Measurements from ENCODE around the gene DHX16. TPM values are rescaled to one million over a fixed set of nuclear protein-coding genes. Genes with fewer than 3 reads are reported as not detected.

The DHX16 gene
- total RNA-seq, 1 donor from 2014 or later: 24.8 TPM

GRCh38 chr6:30686009-30686907 lies 13.5 kb upstream of the DHX16 start, which contains the start of gene PPP1R18:
Gene PPP1R18 (minus strand): TSS chr6:30686645. CDS start chr6:30686018, 627 bp downstream.
- Histone ChIP-seq H3K36me3 (no peaks in the 10 kb centered on the region), H3K4me3 (peak within 1 kb of the TSS; percentile 93 to 97), H3K9me3 (no peaks in the 10 kb centered on the region), H3K27me3 (no peaks in the 10 kb centered on the region), H3K4me1 (peaks cover 78% of the 10 kb centered on the region), H3K27ac (peak within 1 kb of the TSS; percentile 92)
- intact Hi-C loops (cut with DNase I): loop anchor here (2.0 to 10.0 kb wide), 3 partner anchors 35 to 199 kb away; partner anchors contain the start of genes DDR1, MRPS18B, PPP1R10 and TUBB
- DNase-seq (ENCODE audit: extremely low spot score in 2 of 2): no peak
- TF ChIP-seq, protein P1, sequence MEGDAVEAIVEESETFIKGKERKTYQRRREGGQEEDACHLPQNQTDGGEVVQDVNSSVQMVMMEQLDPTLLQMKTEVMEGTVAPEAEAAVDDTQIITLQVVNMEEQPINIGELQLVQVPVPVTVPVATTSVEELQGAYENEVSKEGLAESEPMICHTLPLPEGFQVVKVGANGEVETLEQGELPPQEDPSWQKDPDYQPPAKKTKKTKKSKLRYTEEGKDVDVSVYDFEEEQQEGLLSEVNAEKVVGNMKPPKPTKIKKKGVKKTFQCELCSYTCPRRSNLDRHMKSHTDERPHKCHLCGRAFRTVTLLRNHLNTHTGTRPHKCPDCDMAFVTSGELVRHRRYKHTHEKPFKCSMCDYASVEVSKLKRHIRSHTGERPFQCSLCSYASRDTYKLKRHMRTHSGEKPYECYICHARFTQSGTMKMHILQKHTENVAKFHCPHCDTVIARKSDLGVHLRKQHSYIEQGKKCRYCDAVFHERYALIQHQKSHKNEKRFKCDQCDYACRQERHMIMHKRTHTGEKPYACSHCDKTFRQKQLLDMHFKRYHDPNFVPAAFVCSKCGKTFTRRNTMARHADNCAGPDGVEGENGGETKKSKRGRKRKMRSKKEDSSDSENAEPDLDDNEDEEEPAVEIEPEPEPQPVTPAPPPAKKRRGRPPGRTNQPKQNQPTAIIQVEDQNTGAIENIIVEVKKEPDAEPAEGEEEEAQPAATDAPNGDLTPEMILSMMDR (IDR thresholded peaks at IDR 0.05): no peak
- TF ChIP-seq POLR2AphosphoS5 (IDR thresholded peaks at IDR 0.05; ENCODE audit: insufficient read depth in 1 of 2, low read depth in 1 of 2) (peak in 1 of 2 donors; percentile 71), POLR2A (IDR thresholded peaks at IDR 0.05) (peak in 1 of 2 donors; percentile 51)

GRCh38 chr6:30685157-30686008 lies 12.6 kb upstream of the DHX16 start:
- Histone ChIP-seq H3K4me3 (peak overlapping the region; percentile 93 to 97), H3K27me3 (no peaks in the 10 kb centered on the region), H3K27ac (peak overlapping the region; percentile 92), H3K4me1 (peaks cover 86% of the 10 kb centered on the region), H3K9me3 (no peaks in the 10 kb centered on the region), H3K36me3 (no peaks in the 10 kb centered on the region)
- intact Hi-C loops (cut with DNase I): loop anchor here (2.0 to 10.0 kb wide), 3 partner anchors 35 to 199 kb away; partner anchors contain the start of genes DDR1, MRPS18B, PPP1R10 and TUBB
- DNase-seq (ENCODE audit: extremely low spot score in 2 of 2): no peak
- TF ChIP-seq POLR2AphosphoS5 (IDR thresholded peaks at IDR 0.05; ENCODE audit: insufficient read depth in 1 of 2, low read depth in 1 of 2): no peak
- TF ChIP-seq, protein P1 (IDR thresholded peaks at IDR 0.05): no peak
- TF ChIP-seq POLR2A (IDR thresholded peaks at IDR 0.05): no peak

DNA sequence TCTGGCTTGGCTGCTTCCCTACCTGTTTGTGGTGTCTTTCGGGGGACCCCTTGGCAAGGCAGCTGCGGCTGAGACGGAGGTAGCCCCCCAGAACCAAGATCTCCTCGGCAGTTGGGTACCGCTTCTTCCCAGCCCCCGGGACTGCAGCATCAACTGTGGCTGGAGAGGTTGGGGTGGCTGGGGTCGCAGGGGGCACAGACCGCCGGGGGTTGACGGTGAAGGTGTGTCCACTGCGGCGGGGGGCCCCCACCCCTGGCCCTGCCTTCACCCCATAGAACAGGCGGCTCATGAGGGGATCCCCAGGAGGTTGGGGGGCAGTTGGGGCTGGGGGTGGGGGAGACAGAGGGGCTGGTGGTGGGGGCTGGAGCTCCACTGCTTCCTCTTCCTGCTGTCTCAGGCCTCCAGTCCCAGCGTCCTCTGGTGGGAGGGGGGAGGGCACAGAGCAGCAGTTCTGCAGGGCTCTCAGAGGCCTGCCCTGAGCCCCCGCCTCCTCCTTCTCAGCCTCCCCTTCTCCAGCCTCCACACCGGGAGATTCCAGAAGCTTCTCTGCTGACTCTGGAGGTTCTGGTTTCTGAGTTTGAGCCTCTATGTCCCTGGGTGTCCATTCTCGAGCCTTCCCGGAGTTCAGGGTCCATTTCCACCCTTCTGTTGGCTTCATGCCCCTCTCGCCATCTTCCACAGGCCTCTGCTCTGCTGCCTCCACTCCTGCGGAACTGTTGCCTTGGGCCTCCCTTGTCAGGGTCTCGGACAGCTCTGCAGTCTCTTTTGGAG lies 11.8 kb upstream of the DHX16 start:
- H3K27ac ChIP-seq: peak overlapping the region; percentile 92
- peak overlapping the region; percentile 93 to 97 for H3K4me3 ChIP-seq
- DNase-seq (ENCODE audit: extremely low spot score in 2 of 2): no peak
- TF ChIP-seq POLR2A (IDR thresholded peaks at IDR 0.05) (no peak), POLR2AphosphoS5 (IDR thresholded peaks at IDR 0.05; ENCODE audit: insufficient read depth in 1 of 2, low read depth in 1 of 2) (no peak)
- TF ChIP-seq, protein P1 (IDR thresholded peaks at IDR 0.05): no peak
- peaks cover 86% of the 10 kb centered on the region for H3K4me1 ChIP-seq
- H3K36me3 ChIP-seq: no peaks in the 10 kb centered on the region
- H3K27me3 ChIP-seq: no peaks in the 10 kb centered on the region
- H3K9me3 ChIP-seq: no peaks in the 10 kb centered on the region
- intact Hi-C loops (cut with DNase I): loop anchor here (10.0 kb wide), 2 partner anchors 70 to 200 kb away; partner anchors contain the start of genes DDR1, MRPS18B and PPP1R10

- Histone ChIP-seq H3K36me3 (no peaks in the 10 kb centered on the region), H3K4me1 (peaks cover 86% of the 10 kb centered on the region), H3K27ac (peak overlapping the region; percentile 92), H3K9me3 (no peaks in the 10 kb centered on the region), H3K4me3 (peak overlapping the region; percentile 93 to 97), H3K27me3 (no peaks in the 10 kb centered on the region)
- TF ChIP-seq POLR2A (IDR thresholded peaks at IDR 0.05) (no peak), POLR2AphosphoS5 (IDR thresholded peaks at IDR 0.05; ENCODE audit: insufficient read depth in 1 of 2, low read depth in 1 of 2) (no peak)
- TF ChIP-seq, protein P1 (IDR thresholded peaks at IDR 0.05): no peak
- intact Hi-C loops (cut with DNase I): loop anchor here (10.0 kb wide), 2 partner anchors 69 to 201 kb away; partner anchors contain the start of genes DDR1, MRPS18B and PPP1R10
- DNase-seq (ENCODE audit: extremely low spot score in 2 of 2): no peak
Measured at GRCh38 chr6:30683980-30684338, 11.2 kb upstream of the DHX16 start.

Data from vagina (tissue), 2 donors.